Pancreas (tissue), 10 donors: Measurements from ENCODE around the gene ATP9A. TPM values are rescaled to one million over a fixed set of nuclear protein-coding genes. Genes with fewer than 3 reads are reported as not detected.

Experiments used
- ATAC-seq, 4 donors: fragments of 200-7000 bp; cut with Tn5 transposase; one replicate each; pipeline versions ENCODE4 v1.8.0 to v1.9.1; 2020; ENCODE audit warnings: mild to moderate bottlenecking in 4 of 4, moderate library complexity in 4 of 4
- DNase-seq, 6 donors: peaks; one replicate each; pipeline ENCODE4 v3.0.0-alpha.2; 2020
- FAIRE-seq: peaks from 2 replicates; lab custom pipeline; 2012; peaks lifted over from hg19 to GRCh38; lab: Jason Lieb, UNC
- H3K27ac ChIP-seq, 4 donors: fragments of 200-600 bp; sonication (generic); 1 replicate in 3 of 4; 2 replicates in 1 of 4; pipeline versions ENCODE4 v1.5.0 to v1.8.0; 2020
- H3K27me3 ChIP-seq, 4 donors: fragments of 200-600 bp; one replicate each; pipeline ENCODE4 v1.8.0; 2021
- H3K36me3 ChIP-seq, 3 donors: fragments of 200-600 bp; sonication (generic) in 1 of 3; one replicate each; pipeline versions ENCODE4 v1.5.0 to v1.8.0; 2020 to 2021
- H3K4me1 ChIP-seq, 3 donors: fragments of 200-600 bp; one replicate each; pipeline ENCODE4 v1.8.0; 2021
- H3K4me3 ChIP-seq, 4 donors: fragments of 200-600 bp; sonication (generic) in 2 of 4; one replicate each; pipeline versions ENCODE4 v1.5.0 to v1.8.0; 2020 to 2021
- H3K9me3 ChIP-seq, 4 donors: fragments of 200-600 bp; one replicate each; pipeline ENCODE4 v1.8.0; 2021
- CTCF ChIP-seq, 4 donors: fragments of 200-600 bp; sonication (generic) in 3 of 4; IDR thresholded peaks; one replicate each; pipeline versions ENCODE4 v1.5.0 to v1.8.0; 2021; ENCODE audit warnings: antibody characterized with exemption in 4 of 4
- WGBS, 2 donors: extraction: QIAGEN DNeasy Blood & Tissue Kit; methylation state at CpG; one replicate each; pipeline ENCODE4 v1.1.7; 2013; 5-methylcytosine and 5-hydroxymethylcytosine counted together
- intact Hi-C, 3 donors: fragments of 100-400 bp; cut with DNase I; formaldehyde crosslinking; loops; one replicate each; pipeline versions ENCODE4 v1.11.1 to v1.14.2; 2022
- polyA plus RNA-seq, 2 donors: library from polyadenylated mRNA; stranded (reverse); fragments of 200-250 nt; gene quantifications; one replicate each; pipeline ENCODE4 v1.2.3, GENCODE V29; 2013
- total RNA-seq, 6 donors: library from RNA; stranded (reverse); fragmentation: NEBNext Ultra II Directional in 4 of 6; extraction: Animal tissue kit (Norgen Biotek cat#: 25700) in 4 of 6; gene quantifications; one replicate each; pipeline versions ENCODE4 v1.2.1 to v1.2.4, GENCODE V29; 2021 to 2023
- donor health status: healthy with polysubstance abuse.
- donor health status: DM: no; HTN: no; CAD: no; lungs with moderate emphysema.
- donor health status: DM: no; HTN: no; CAD: no.
- donor health status: control.
- donor health status: control.
- donor health status: Bipolar disorder and iron deficiency.
- donor health status: DM: yes; HTN: yes; CAD: no.
- donor health status: DM: no; HTN: no; CAD: no.
- donor health status: DM: no; HTN: no; CAD: no.
- donor health status: DM: yes; HTN: yes; CAD: no.

The ATP9A gene
- total and polyA plus RNA-seq, 8 donors, result 5.8 to 41.0 (median 20.0) TPM

- intact Hi-C loops, result no loop called here
- TF ChIP-seq CTCF (IDR thresholded peaks at IDR 0.05), result no peak
- H3K4me1 ChIP-seq, result no peaks in the 10 kb centered on the region
- H3K27me3 ChIP-seq, result no peaks in the 10 kb centered on the region
- DNase-seq, result peak; percentile 63 to 93 (median 84)
- no peak overlapping the region for H3K27ac ChIP-seq
- FAIRE-seq, result no peak
- WGBS, 2 donors, result 49 to 52% methylated on average over 9 of the region's 9 CpGs
- H3K36me3 ChIP-seq, result peaks cover 0 to 5% (median 0%) of the 10 kb centered on the region in 3 donors
- no peaks in the 10 kb centered on the region for H3K9me3 ChIP-seq
- peak; percentile 74 to 96 (median 90) for ATAC-seq
- no peak overlapping the region for H3K4me3 ChIP-seq
Measured at GRCh38 chr20:51634257-51634656, 133.9 kb downstream of the ATP9A start.

- FAIRE-seq, result no peak
- Histone ChIP-seq H3K9me3 (no peaks in the 10 kb centered on the region), H3K4me1 (no peaks in the 10 kb centered on the region), H3K4me3 (no peak overlapping the region), H3K36me3 (peaks cover 0 to under 1% (median 0%) of the 10 kb centered on the region in 3 donors), H3K27me3 (no peaks in the 10 kb centered on the region), H3K27ac (no peak overlapping the region)
- no peak for DNase-seq
- 94 to 98% methylated on average over 3 of the region's 3 CpGs for WGBS, 2 donors
- no peak for TF ChIP-seq CTCF (IDR thresholded peaks at IDR 0.05)
- intact Hi-C loops, result no loop called here
- ATAC-seq, result no peak
Measured at GRCh38 chr20:51633430-51633829, 134.8 kb downstream of the ATP9A start.

DNA sequence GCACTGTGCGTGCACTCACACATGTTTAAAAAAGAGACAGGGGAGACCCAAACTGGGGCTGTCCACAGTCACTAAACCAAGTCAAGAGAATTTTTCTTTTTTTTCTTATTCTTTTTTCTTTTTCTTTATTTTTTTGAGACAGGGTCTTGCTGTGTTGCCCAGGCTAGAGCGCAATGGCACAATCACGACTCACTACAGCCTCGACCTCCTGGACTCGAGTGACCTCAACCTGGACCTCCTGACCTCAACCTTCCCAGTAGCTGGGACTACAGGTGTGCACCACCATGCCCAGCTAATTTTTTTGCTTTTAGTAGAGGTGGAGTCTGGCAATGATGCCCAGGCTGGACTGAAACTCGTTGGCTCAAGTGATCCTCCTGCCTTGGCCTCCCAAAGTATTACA, 136.2 kb downstream of the ATP9A start:
- ATAC-seq (no peak), FAIRE-seq (no peak), DNase-seq (no peak)
- H3K4me3 ChIP-seq, result no peak overlapping the region
- intact Hi-C loops, result no loop called here
- peaks cover 0 to 3% (median 0%) of the 10 kb centered on the region in 3 donors for H3K36me3 ChIP-seq
- H3K4me1 ChIP-seq, result no peaks in the 10 kb centered on the region
- H3K27ac ChIP-seq, result peak overlapping the region in 2 of 4 donors; percentile 4 to 47
- TF ChIP-seq CTCF (IDR thresholded peaks at IDR 0.05), result no peak
- H3K9me3 ChIP-seq, result no peaks in the 10 kb centered on the region
- no peaks in the 10 kb centered on the region for H3K27me3 ChIP-seq
- WGBS, 2 donors, result 93 to 94% methylated on average over 6 of the region's 6 CpGs

- H3K27ac ChIP-seq, result peak overlapping the region in 2 of 4 donors; percentile 4 to 47
- intact Hi-C loops, result no loop called here
- H3K27me3 ChIP-seq, result no peaks in the 10 kb centered on the region
- DNase-seq, result no peak
- H3K4me3 ChIP-seq, result no peak overlapping the region
- H3K36me3 ChIP-seq, result peaks cover 0 to 3% (median 0%) of the 10 kb centered on the region in 3 donors
- no peak for TF ChIP-seq CTCF (IDR thresholded peaks at IDR 0.05)
- FAIRE-seq, result no peak
- H3K9me3 ChIP-seq, result no peaks in the 10 kb centered on the region
- no peaks in the 10 kb centered on the region for H3K4me1 ChIP-seq
- peak in 3 of 4 donors; percentile 7 to 49 (median 15) for ATAC-seq
- WGBS, 2 donors, result 80 to 82% methylated on average over 21 of the region's 21 CpGs
Measured at GRCh38 chr20:51631011-51631950, 136.9 kb downstream of the ATP9A start.
